ENCODE data around the gene GSTP1.

Gene GSTP1

GRCh38 chr11:67628710-67629385, 45.2 kb downstream of the GSTP1 start:
- peak overlapping the region; percentile 45 for H3K4me3 ChIP-seq (ENCODE audit: low read depth, low read length)

- peak within 1 kb of the TSS; percentile 69 for H3K4me3 ChIP-seq (ENCODE audit: low read depth, low read length)
Measured at GRCh38 chr11:67629386-67630227, 46.0 kb downstream of the GSTP1 start, which contains the start of gene NUDT8. Gene NUDT8, minus strand, starts transcription at chr11:67629937. Its CDS starts 26 bp downstream, at chr11:67629911.

DNA sequence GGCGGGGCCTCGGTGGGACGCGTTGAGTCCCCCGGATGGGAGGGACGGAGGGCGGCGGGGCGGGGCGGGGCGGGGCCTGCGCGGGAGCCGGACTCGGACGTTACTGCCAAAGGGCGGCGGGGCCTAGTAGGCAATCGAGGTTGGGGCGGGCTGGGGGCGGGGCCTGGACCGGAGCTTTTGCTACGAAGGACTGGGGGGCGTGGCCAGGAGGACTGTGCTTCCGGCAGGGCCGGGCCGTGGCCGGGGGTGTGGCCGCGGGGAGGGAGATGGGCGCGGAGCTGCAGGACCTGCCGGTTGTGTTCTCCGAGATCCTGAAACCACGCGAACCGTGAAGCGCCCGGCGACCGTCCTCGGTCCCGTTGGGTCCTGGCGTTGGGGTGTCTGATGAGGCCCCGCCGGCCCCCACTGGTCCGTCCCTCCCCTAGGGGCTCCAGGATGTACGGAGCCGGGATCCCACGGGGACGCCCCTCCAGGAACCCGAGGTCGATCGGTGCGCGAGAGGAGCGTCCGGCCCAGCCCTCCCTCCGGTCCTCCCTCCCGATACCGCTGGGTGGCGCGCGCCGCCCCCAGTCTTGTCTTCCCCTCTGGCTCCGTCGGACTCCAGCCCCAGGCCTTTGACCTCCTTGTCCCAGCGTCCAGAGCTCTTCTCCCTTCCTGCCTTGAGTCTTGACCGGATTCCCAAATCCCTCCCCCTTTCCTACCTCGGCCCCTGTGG, 46.8 kb downstream of the GSTP1 start:
- peak overlapping the region; percentile 69 for H3K4me3 ChIP-seq (ENCODE audit: low read depth, low read length)

DNA sequence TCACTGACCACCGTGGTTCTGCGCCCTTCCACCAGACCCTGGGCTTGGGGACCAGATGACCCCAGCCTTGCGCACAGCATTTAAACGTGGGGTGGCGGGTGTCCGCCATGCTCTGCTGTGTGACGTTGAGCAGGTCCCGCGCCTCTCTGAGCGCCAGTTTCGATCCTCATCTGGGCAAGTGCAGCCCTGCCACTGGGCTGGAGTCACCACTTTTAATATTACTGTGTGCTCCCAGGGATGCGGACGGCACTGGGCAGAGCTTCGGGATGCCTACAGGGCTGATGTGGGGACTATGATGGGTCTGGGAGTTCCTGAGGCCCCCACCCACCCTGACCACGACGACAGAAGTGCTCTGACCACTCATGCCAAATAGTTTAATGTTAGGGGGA, 47.3 kb downstream of the GSTP1 start:
- peak overlapping the region; percentile 69 for H3K4me3 ChIP-seq (ENCODE audit: low read depth, low read length)

GRCh38 chr11:67631411-67631810, 47.8 kb downstream of the GSTP1 start:
- no peak overlapping the region for H3K4me3 ChIP-seq (ENCODE audit: low read depth, low read length)

DNA sequence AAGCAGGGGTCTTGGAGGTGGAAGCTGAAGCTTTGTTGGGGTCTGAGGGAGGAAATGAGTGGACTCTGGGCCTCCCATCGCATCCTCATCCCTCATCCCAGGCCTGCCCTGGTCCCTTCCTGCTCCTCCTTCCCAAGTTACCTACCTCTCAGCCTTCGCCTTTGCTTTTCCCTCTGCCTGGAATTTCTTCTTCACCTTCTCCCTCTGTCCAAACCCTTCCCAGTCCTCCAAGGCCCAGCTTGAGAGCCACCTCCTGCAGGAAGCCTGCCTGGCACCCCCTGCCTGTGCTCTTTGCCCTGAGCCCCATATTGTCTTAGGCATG, 48.2 kb downstream of the GSTP1 start:
- no peak overlapping the region for H3K4me3 ChIP-seq (ENCODE audit: low read depth, low read length)

GRCh38 chr11:67632175-67632981, 48.8 kb downstream of the GSTP1 start:
- H3K4me3 ChIP-seq (ENCODE audit: low read depth, low read length) = no peak overlapping the region

DNA sequence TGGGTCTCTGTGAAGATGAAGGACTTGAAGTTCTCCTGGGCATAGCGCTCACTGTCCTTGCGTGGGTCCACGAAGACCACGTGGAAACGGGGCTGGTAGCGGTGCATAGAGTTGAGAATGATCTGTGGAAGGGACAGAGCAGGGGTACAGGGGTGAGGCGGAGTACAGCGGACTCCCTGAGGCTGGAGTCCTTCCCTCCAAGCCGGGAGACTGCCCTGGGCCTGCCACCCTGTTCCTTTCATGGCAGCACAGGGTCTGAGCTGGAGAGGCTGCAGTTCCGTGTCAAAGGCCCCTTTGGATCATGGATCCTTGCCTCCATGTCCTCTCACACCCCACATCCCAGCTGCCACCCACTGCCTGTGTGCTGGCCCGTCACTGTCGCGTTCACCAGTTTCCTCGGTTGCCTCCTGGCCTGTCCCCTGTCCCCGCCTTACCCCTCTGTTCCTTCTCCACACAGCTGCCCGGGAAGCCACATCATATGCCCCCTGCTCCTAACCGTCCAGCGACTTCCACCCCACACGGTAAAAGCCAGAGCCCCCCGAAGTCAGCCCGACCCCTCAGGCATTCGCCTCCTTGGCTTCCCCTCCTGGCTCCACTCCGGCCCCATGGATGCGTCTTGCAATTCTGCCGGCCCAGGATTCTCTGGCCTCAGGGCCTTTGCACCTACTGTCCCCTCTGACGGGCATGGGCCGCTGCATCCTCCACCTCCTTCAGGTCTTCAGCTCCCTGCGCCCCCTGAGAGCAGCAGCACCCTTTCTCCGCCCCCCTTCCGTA, 49.6 kb downstream of the GSTP1 start:
- no peak overlapping the region for H3K4me3 ChIP-seq (ENCODE audit: low read depth, low read length)

DNA sequence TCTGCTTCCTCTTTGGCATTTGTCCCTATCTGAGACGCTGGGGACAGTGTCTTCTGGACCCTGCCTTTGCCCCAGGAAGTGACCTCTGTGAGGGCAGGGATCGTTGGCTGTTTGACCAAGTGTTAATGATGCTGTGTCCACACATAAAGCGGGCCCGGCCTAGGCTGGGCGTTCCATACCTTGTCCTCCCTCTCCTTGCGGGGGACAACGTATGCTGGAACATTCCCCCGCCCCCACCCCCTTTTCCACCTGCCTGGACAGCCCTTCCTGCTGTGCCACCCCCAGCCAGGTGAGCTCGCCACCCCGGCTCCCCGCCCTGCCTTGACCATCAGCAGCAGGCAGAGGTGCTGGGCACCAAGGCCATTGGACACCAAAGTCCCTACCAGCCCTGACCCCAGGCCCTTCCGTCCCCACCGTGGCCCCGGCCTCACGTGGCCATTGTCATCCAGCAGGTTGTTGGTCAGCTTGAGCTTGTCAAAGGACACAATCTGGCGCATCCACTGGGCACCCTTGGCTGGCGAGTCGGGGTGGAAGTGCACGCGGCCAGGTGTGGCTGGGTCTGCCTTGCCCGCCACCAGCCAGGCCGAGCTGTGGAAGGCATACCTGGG, 50.2 kb downstream of the GSTP1 start:
- no peak overlapping the region for H3K4me3 ChIP-seq (ENCODE audit: low read depth, low read length)

- H3K4me3 ChIP-seq (ENCODE audit: low read depth, low read length) = no peak overlapping the region
Measured at GRCh38 chr11:67634366-67635230, 51.0 kb downstream of the GSTP1 start.

DNA sequence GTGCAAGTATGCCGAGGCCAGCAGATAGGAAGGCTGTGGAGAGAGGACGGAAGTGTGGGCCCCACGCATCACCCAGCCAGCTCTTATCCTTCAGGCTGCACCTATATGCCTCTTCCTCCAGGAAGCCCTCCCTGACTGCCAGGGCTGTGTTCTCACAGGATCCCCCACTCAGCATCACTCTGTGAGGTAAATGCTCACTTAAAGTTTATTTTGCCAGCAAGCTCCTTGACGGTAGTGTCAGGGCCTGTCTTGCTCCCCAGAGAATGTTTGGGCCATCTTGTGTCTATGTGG, 51.6 kb downstream of the GSTP1 start:
- no peak overlapping the region for H3K4me3 ChIP-seq (ENCODE audit: low read depth, low read length)
